Stimulated activated naive CD8-positive, alpha-beta T cell treated with anti-CD3 and anti-CD28 coated beads, Interleukin-15, Interleukin-2, amounts not matched to agents 100 U/mL and 50 U/mL, for 24 hours (primary cell): ENCODE results near the gene ADCY1.

Experiments
- ATAC-seq: fragments of 150-1000 bp; cut with Tn5 transposase; one replicate; pipeline ENCODE4 v1.10.0; 2021
- DNase-seq: peaks from one replicate; pipeline ENCODE4 v3.0.0; 2021

ADCY1 gene

GRCh38 chr7:45593121-45593541 lies 19.0 kb downstream of the ADCY1 start:
- DNase-seq (no peak), ATAC-seq (no peak)

- no peak for ATAC-seq
- DNase-seq: no peak
These were observed 19.7 kb downstream of the ADCY1 start for GRCh38 chr7:45593877-45594276.

- DNase-seq: no peak
- ATAC-seq: no peak
These were observed 20.8 kb downstream of the ADCY1 start for GRCh38 chr7:45594745-45595535.

- ATAC-seq: no peak
- no peak for DNase-seq
These were observed 21.9 kb downstream of the ADCY1 start for GRCh38 chr7:45595809-45596664.

- DNase-seq (no peak), ATAC-seq (no peak)
These were observed 22.5 kb downstream of the ADCY1 start for GRCh38 chr7:45596665-45597095.

GRCh38 chr7:45597286-45597984 lies 23.3 kb downstream of the ADCY1 start:
- ATAC-seq: no peak
- DNase-seq: no peak

GRCh38 chr7:45598886-45599520 lies 24.8 kb downstream of the ADCY1 start:
- no peak for ATAC-seq
- no peak for DNase-seq

GRCh38 chr7:45599851-45600706 lies 25.9 kb downstream of the ADCY1 start:
- ATAC-seq (no peak), DNase-seq (no peak)

GRCh38 chr7:45601094-45601493 lies 26.9 kb downstream of the ADCY1 start:
- ATAC-seq: no peak
- DNase-seq: no peak

- no peak for ATAC-seq
- no peak for DNase-seq
These were observed 27.8 kb downstream of the ADCY1 start for GRCh38 chr7:45601816-45602540.

GRCh38 chr7:45606050-45606449 lies 31.9 kb downstream of the ADCY1 start:
- ATAC-seq (no peak), DNase-seq (no peak)

GRCh38 chr7:45606931-45607330 lies 32.8 kb downstream of the ADCY1 start:
- DNase-seq (no peak), ATAC-seq (no peak)

- no peak for DNase-seq
- no peak for ATAC-seq
These were observed 35.0 kb downstream of the ADCY1 start for GRCh38 chr7:45609180-45609579.

- DNase-seq (no peak), ATAC-seq (no peak)
These were observed 35.9 kb downstream of the ADCY1 start for GRCh38 chr7:45610019-45610418.

- no peak for ATAC-seq
These were observed 36.6 kb downstream of the ADCY1 start for GRCh38 chr7:45610660-45611299.

GRCh38 chr7:45617166-45617565 lies 43.0 kb downstream of the ADCY1 start:
- no peak for DNase-seq
- no peak for ATAC-seq

More at GRCh38 chr7:45610660-45611299, 36.6 kb downstream of the ADCY1 start:
- DNase-seq: no peak

GRCh38 chr7:45622058-45622457 lies 47.9 kb downstream of the ADCY1 start:
- DNase-seq (no peak), ATAC-seq (no peak)

- ATAC-seq: no peak
- DNase-seq: no peak
These were observed 49.0 kb downstream of the ADCY1 start for GRCh38 chr7:45623157-45623556.

- no peak for ATAC-seq
- DNase-seq: no peak
These were observed 49.7 kb downstream of the ADCY1 start for GRCh38 chr7:45623740-45624391.

- no peak for ATAC-seq
- no peak for DNase-seq
These were observed 50.2 kb downstream of the ADCY1 start for GRCh38 chr7:45624392-45624760.
